K562 (cell line): ENCODE measurements around the gene AMMECR1. TPM values are rescaled to one million over a fixed set of nuclear protein-coding genes. Genes with fewer than 3 reads are reported as not detected.

Source experiments
- ATAC-seq: fragments of 200-7000 bp; cut with Tn5 transposase; 3 replicates; pipeline ENCODE4 v1.9.1; 2020; ENCODE audit warnings: moderate library complexity
- BruUV-seq: library from RNA; stranded (reverse); fragments of 400-500 nt; replicated peaks from 2 replicates; lab custom pipeline; 2021; lab: Mats Ljungman, UMichigan
- CTCF ChIA-PET: fragments of 300-600 bp; formaldehyde crosslinking; extraction: SDS; loops from one replicate; lab custom pipeline; 2021; ENCODE audit warnings: low intra/inter-chr PET ratio; lab: Yijun Ruan, JAX
- POLR2A ChIA-PET: fragments of 300-600, 350-650 bp; sonication (Branson Sonifier 250); formaldehyde crosslinking; extraction: SDS; loops from one replicate; lab custom pipeline; 2021; ENCODE audit warnings: antibody characterized with exemption, inconsistent platforms; lab: Yijun Ruan, JAX
- DNase-seq, 4 experiments: peaks; one replicate each; pipeline versions ENCODE4 v3.0.0 to v3.0.0-alpha.2; 2011 to 2018; ENCODE audit warnings: low spot score in 3 of 4, mixed read lengths in 3 of 4; ENCODE audit errors: extremely low read depth in 1 of 4
- FAIRE-seq: peaks from 2 replicates; lab custom pipeline; 2011; peaks lifted over from hg19 to GRCh38; lab: Jason Lieb, UNC
- H2AFZ ChIP-seq: 2 replicates; pipeline ENCODE4 v1.6.0; 2011; ENCODE audit warnings: low read depth, low read length, control low read depth, inconsistent platforms
- H3K27ac ChIP-seq: fragments of 200-600 bp; 3 replicates; pipeline ENCODE4 v1.8.0; 2011; ENCODE audit warnings: low read depth, mild to moderate bottlenecking, control low read depth, inconsistent platforms, low read length, moderate library complexity, mixed read lengths; ENCODE audit errors: extremely low read depth
- H3K27me3 ChIP-seq, 2 experiments: fragments of 300-600 bp in 1 of 2; 2 replicates in 1 of 2; 3 replicates in 1 of 2; pipeline versions ENCODE4 v1.6.0 to v1.8.0; 2011; ENCODE audit warnings: inconsistent platforms in 2 of 2, low read length in 2 of 2, mild to moderate bottlenecking in 1 of 2, mixed read lengths in 1 of 2, moderate library complexity in 1 of 2; ENCODE audit not compliant: control insufficient read depth in 2 of 2, insufficient read depth in 2 of 2
- H3K36me3 ChIP-seq: fragments of 300-600 bp; 3 replicates; pipeline ENCODE4 v1.8.0; 2011; ENCODE audit warnings: mild to moderate bottlenecking, low read length, inconsistent platforms; ENCODE audit not compliant: control insufficient read depth, insufficient read depth
- H3K4me1 ChIP-seq, 2 experiments: fragments of 200-600 bp in 1 of 2; replicated peaks in 1 of 2; 2 replicates in 1 of 2; 3 replicates in 1 of 2; pipeline versions ENCODE4 v1.5.1 to v1.8.0; 2011; ENCODE audit warnings: inconsistent platforms in 2 of 2, low read length in 2 of 2, mild to moderate bottlenecking in 1 of 2, mixed read lengths in 1 of 2, moderate library complexity in 1 of 2; ENCODE audit not compliant: control insufficient read depth in 2 of 2, insufficient read depth in 2 of 2
- H3K4me2 ChIP-seq: 2 replicates; pipeline ENCODE4 v1.6.1; 2011; ENCODE audit warnings: low read length, control low read depth, inconsistent platforms, mixed read lengths; ENCODE audit not compliant: insufficient read depth
- H3K4me3 ChIP-seq: fragments of 200-600 bp; sonication (generic), shearing (Covaris generic); 2 replicates; pipeline ENCODE4 v1.5.1; 2016; ENCODE audit warnings: control low read depth, inconsistent platforms
- H3K79me2 ChIP-seq: fragments of 200-600 bp; 3 replicates; pipeline ENCODE4 v1.8.0; 2011; ENCODE audit warnings: low read length, inconsistent platforms; ENCODE audit not compliant: control insufficient read depth, insufficient read depth
- H3K9ac ChIP-seq, 2 experiments: 2 replicates each; pipeline versions ENCODE4 v1.6.0 to v1.6.1; 2011; ENCODE audit warnings: low read depth in 2 of 2, low read length in 2 of 2, control low read depth in 1 of 2, inconsistent platforms in 1 of 2, mild to moderate bottlenecking in 1 of 2, mixed read lengths in 1 of 2; ENCODE audit not compliant: insufficient read depth in 1 of 2
- H3K9me1 ChIP-seq: one replicate; pipeline ENCODE4 v1.6.0; 2011; ENCODE audit warnings: inconsistent platforms, mild to moderate bottlenecking, low read length, moderate library complexity; ENCODE audit not compliant: control insufficient read depth, insufficient read depth
- H3K9me3 ChIP-seq: replicated peaks from 2 replicates; pipeline ENCODE4 v1.5.1; 2011; ENCODE audit warnings: low read depth, low read length, inconsistent platforms; ENCODE audit not compliant: control insufficient read depth, insufficient read depth
- H4K20me1 ChIP-seq: replicated peaks from 2 replicates; pipeline ENCODE4 v1.6.1; 2011; ENCODE audit warnings: low read length, inconsistent platforms, mixed read lengths; ENCODE audit not compliant: control insufficient read depth, insufficient read depth
- BCOR ChIP-seq: fragments of 450-650 bp; IDR thresholded peaks from 2 replicates; pipeline ENCODE4 v1.6.1; 2016
- ZNF740 ChIP-seq, 3 experiments: fragments of 200-800 bp in 1 of 3; sonication (Bioruptor generic) in 1 of 3; sonication (generic) in 1 of 3; formaldehyde crosslinking in 1 of 3; IDR thresholded peaks; 2 replicates each; pipeline versions ENCODE4 v1.6.1 to v1.8.0; 2016 to 2022; ENCODE audit warnings: mild to moderate bottlenecking in 2 of 3, missing compliant biosample characterization in 2 of 3, missing genetic modification characterization in 2 of 3, missing genetic modification reagents in 1 of 3
- WGBS: fragments of 100-300 bp; shearing (Covaris generic); methylation state at CpG from one replicate; pipeline ENCODE4 v1.1.6; 2016; ENCODE audit warnings: low coverage, mixed read lengths; ENCODE audit not compliant: insufficient coverage; ENCODE audit errors: missing lambda C conversion rate; 5-methylcytosine and 5-hydroxymethylcytosine counted together
- in situ Hi-C: fragments of 300-500 bp; cut with MboI; formaldehyde crosslinking; loops from 4 replicates; pipeline ENCODE4 v1.15.0; 2018; ENCODE audit warnings: inconsistent platforms, mixed read lengths
- intact Hi-C: fragments of 100-400 bp; cut with micrococcal nuclease; formaldehyde crosslinking; loops from 2 replicates; pipeline ENCODE4 v1.14.2; 2022
- polyA plus RNA-seq, 8 experiments: library from polyadenylated mRNA; depleted of rRNA in 4 of 8; stranded (reverse) in 5 of 8; unstranded in 3 of 8; fragments of >200 nt; fragmentation: Nextera tagmentation in 2 of 8; fragmentation: Illumina TruSeq in 1 of 8; extraction: Ambion mirVana in 2 of 8; extraction: Trizol in 1 of 8; gene quantifications; 2 replicates each; pipeline versions ENCODE4 v1.2.1 to v1.2.3, GENCODE V29; 2011 to 2014; ENCODE audit warnings: inconsistent platforms in 1 of 8, missing spikeins in 1 of 8
- total RNA-seq, 7 experiments: library from RNA; depleted of rRNA in 6 of 7; stranded (reverse); fragments of >200 nt in 6 of 7; fragmentation: Illumina TruSeq in 2 of 7; extraction: Trizol in 2 of 7; gene quantifications; 2 replicates each; pipeline versions ENCODE4 v1.2.1 to v1.2.3, GENCODE V29; 2011 to 2021; ENCODE audit warnings: low replicate concordance in 1 of 7
- TF ChIP-seq, protein P1 (sequence below): IDR thresholded peaks from 2 replicates; pipeline ENCODE4 v1.6.1; 2016; ENCODE audit warnings: missing genetic modification characterization, missing compliant biosample characterization

AMMECR1 gene
- total and polyA plus RNA-seq, 9 of the 15 experiments (the other 6 are each of a cell fraction or from before 2014, with no cell fraction given) = 13.9 to 36.7 (median 23.6) TPM

GRCh38 chrX:110222497-110223257, 95.2 kb downstream of the AMMECR1 start:
- Histone ChIP-seq H3K9ac (no peak overlapping the region), H4K20me1 (no peaks in the 10 kb centered on the region), H3K4me1 (peaks cover 0 to 4% of the 10 kb centered on the region in 2 experiments; a peak in 2 of 5 replicates), H3K27ac (no peak overlapping the region), H3K27me3 (no peaks in the 10 kb centered on the region), H3K4me2 (no peak overlapping the region), H3K79me2 (peaks cover 41% of the 10 kb centered on the region), H3K4me3 (no peak overlapping the region), H3K9me1 (no peaks in the 10 kb centered on the region), H2AFZ (no peak overlapping the region), H3K9me3 (no peaks in the 10 kb centered on the region), H3K36me3 (no peaks in the 10 kb centered on the region; the same call in 2 of the 3 replicates)
- intact Hi-C loops (no loop called here), in situ Hi-C loops (loop anchor here (5.0 kb wide), 1 partner anchor 80 kb away; no protein-coding TSS in a partner anchor)
- FAIRE-seq = no peak
- no TSS peak for BruUV-seq
- ChIA-PET POLR2A (no interaction called here), CTCF (no interaction called here)
- TF ChIP-seq BCOR = no peak
- TF ChIP-seq, protein P1, sequence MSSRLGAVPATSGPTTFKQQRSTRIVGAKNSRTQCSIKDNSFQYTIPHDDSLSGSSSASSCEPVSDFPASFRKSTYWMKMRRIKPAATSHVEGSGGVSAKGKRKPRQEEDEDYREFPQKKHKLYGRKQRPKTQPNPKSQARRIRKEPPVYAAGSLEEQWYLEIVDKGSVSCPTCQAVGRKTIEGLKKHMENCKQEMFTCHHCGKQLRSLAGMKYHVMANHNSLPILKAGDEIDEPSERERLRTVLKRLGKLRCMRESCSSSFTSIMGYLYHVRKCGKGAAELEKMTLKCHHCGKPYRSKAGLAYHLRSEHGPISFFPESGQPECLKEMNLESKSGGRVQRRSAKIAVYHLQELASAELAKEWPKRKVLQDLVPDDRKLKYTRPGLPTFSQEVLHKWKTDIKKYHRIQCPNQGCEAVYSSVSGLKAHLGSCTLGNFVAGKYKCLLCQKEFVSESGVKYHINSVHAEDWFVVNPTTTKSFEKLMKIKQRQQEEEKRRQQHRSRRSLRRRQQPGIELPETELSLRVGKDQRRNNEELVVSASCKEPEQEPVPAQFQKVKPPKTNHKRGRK (tag) = peak; percentile 63; the same call in 1 of the 2 replicates
- no peak for TF ChIP-seq ZNF740 (CRISPR knock-in tag; IDR thresholded peaks at IDR 0.05)
- TF ChIP-seq ZNF740 (tag; IDR thresholded peaks at IDR 0.05) = no peak
- no peak for DNase-seq
- ATAC-seq = no peak
- 75% methylated on average over 1 of the region's 2 CpGs for WGBS
